Osteocyte (in vitro differentiated cells): Measurements from ENCODE around the gene SAPCD1. TPM values are rescaled to one million over a fixed set of nuclear protein-coding genes. Genes with fewer than 3 reads are reported as not detected.
"Not testable (repeated sequence)": the region's sequence is repeated elsewhere in the genome, so short reads cannot be mapped to it uniquely, and the experiment has no call there.

Experiments used
- DNase-seq: peaks from one replicate; pipeline ENCODE4 v3.0.0; 2021; ENCODE audit warnings: mixed read lengths; ENCODE audit not compliant: unreplicated experiment; ENCODE audit errors: extremely low spot score
- H3K27ac Mint-ChIP-seq: one replicate; pipeline ENCODE4 v1.8.0; 2021; ENCODE audit warnings: mild to moderate bottlenecking, mixed read lengths; ENCODE audit not compliant: unreplicated experiment
- H3K27me3 Mint-ChIP-seq: one replicate; pipeline ENCODE4 v1.8.0; 2021; ENCODE audit warnings: mixed read lengths; ENCODE audit not compliant: unreplicated experiment
- H3K36me3 Mint-ChIP-seq: one replicate; pipeline ENCODE4 v1.8.0; 2021; ENCODE audit warnings: mixed read lengths; ENCODE audit not compliant: unreplicated experiment
- H3K4me1 Mint-ChIP-seq: one replicate; pipeline ENCODE4 v1.8.0; 2021; ENCODE audit warnings: mixed read lengths; ENCODE audit not compliant: unreplicated experiment
- H3K4me3 Mint-ChIP-seq: one replicate; pipeline ENCODE4 v1.8.0; 2021; ENCODE audit warnings: mild to moderate bottlenecking, moderate library complexity, mixed read lengths; ENCODE audit not compliant: unreplicated experiment
- H3K9me3 Mint-ChIP-seq: one replicate; pipeline ENCODE4 v1.8.0; 2021; ENCODE audit warnings: mixed read lengths; ENCODE audit not compliant: unreplicated experiment
- total RNA-seq: library from RNA; stranded (reverse); gene quantifications from 2 replicates; pipeline ENCODE4 v1.2.1, GENCODE V29; 2021
- TF ChIP-seq, protein P1 (sequence below): fragments of 200-600 bp; sonication (generic); IDR thresholded peaks from 2 replicates; pipeline ENCODE4 v1.5.0; 2021; ENCODE audit warnings: antibody characterized with exemption, mild to moderate bottlenecking, moderate library complexity

SAPCD1 gene
- total RNA-seq, 1 donor from 2014 or later: 3.4 TPM

DNA sequence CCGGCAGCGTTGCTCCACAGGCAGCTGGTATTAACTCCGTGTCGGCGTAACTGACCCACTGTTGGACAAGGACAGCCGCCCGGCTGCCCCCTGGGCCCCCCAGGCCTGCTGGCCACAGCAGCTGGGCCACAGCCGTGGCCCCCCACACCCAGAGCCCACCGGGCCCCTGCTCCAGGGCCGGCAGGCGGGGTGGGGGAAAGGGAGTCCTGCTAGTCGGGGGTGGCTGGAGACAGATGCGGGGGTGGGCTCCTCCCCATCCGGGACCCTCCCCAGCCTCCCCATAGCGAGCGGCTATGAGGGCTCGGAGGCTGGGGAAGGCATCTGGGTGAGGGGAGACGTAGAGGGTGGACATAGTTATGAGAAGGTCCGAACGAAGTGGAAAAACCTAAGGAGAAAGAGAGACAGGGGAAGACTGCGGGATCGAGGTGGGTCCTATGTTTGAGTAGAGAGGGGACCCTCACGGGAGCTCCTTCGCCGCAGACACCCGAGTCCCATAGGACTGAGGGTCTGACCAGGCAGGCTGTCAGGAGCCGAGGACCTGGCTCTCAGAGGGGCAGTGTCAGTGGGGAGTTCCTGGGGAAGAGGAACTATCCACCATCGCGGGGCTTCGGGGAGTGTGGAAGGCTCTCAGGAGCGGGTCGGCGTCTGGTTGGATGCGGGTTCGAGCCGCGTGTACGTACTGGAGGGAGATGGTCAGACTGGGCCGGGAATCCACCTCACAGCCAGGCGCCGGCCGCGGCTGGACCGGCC, 32.6 kb downstream of the SAPCD1 start:
- Mint-ChIP-seq H3K27ac (peak overlapping the region; percentile 99), H3K36me3 (peaks cover 9% of the 10 kb centered on the region), H3K4me3 (peak overlapping the region; percentile 99), H3K4me1 (peaks cover 17% of the 10 kb centered on the region), H3K27me3 (no peaks in the 10 kb centered on the region), H3K9me3 (no peaks in the 10 kb centered on the region)
- TF ChIP-seq, protein P1, sequence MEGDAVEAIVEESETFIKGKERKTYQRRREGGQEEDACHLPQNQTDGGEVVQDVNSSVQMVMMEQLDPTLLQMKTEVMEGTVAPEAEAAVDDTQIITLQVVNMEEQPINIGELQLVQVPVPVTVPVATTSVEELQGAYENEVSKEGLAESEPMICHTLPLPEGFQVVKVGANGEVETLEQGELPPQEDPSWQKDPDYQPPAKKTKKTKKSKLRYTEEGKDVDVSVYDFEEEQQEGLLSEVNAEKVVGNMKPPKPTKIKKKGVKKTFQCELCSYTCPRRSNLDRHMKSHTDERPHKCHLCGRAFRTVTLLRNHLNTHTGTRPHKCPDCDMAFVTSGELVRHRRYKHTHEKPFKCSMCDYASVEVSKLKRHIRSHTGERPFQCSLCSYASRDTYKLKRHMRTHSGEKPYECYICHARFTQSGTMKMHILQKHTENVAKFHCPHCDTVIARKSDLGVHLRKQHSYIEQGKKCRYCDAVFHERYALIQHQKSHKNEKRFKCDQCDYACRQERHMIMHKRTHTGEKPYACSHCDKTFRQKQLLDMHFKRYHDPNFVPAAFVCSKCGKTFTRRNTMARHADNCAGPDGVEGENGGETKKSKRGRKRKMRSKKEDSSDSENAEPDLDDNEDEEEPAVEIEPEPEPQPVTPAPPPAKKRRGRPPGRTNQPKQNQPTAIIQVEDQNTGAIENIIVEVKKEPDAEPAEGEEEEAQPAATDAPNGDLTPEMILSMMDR: no peak
- DNase-seq: no peak

DNA sequence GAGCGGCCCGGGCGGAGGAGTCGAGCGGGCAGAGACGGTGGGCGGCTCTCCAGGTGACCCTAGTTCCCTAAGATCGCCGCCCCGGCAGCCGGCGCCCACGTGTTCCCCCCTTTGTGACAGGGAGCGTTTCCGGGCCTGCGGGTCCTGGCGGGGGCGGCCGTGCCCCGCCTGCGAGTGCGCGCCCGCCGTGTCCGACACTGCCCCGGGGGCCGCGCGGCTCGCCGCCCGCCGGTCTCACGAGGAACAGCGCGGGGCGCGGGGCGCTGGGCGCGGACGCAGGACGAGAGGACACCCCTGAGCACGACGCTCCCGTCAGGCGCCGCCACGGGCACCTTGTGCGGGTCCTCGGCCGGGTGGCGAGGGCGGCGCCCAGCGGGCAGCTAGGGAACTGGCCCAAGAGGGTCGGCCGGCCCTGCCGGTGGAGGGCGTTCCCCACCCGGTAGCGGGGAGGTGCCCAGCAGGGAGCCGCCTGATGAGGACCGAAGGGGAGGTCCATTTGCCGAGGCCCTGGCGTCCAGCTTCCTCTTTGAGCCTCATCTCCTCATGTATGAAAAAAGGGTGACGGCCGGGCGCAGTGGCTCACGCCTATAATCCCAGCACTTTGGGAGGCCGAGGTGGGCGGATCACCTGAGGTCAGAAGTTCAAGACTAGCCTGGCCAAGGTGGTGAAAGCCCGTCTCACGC, 33.3 kb downstream of the SAPCD1 start, which contains the start of gene VARS1:
Gene VARS1, minus strand, starts transcription at position 137 of the 683 bp plus-strand sequence. CDS start 535 bp downstream, outside the sequence.
- Mint-ChIP-seq H3K4me1 (peaks cover 17% of the 10 kb centered on the region), H3K27me3 (no peaks in the 10 kb centered on the region), H3K27ac (peak within 1 kb of the TSS; percentile 99), H3K36me3 (peaks cover 6% of the 10 kb centered on the region), H3K9me3 (no peaks in the 10 kb centered on the region), H3K4me3 (peak within 1 kb of the TSS; percentile 99)
- TF ChIP-seq, protein P1: peak; percentile 88
- peak; percentile 96 for DNase-seq

DNA sequence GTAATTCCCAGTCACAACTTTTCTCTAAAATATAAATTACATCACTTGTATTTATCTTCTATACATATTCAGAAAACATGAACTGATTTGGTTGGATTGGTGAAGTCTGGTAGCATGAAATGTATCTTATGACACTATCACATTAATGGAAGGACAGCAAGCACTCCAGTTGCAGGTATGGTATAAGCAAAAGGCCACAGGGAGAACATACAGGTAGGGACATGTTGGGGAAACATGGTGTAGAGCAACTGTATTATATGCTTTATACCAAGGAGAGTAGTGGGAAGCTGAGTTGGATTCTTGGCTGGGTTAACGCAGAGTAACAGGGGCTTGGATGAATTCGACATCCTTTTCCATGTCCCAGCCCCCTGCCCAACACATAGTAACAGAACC, 34.5 kb downstream of the SAPCD1 start:
- Mint-ChIP-seq H3K9me3 (no peaks in the 10 kb centered on the region), H3K27ac (peak overlapping the region; percentile 3), H3K4me1 (peaks cover 13% of the 10 kb centered on the region), H3K27me3 (no peaks in the 10 kb centered on the region), H3K4me3 (peak overlapping the region; percentile 58), H3K36me3 (peaks cover 2% of the 10 kb centered on the region)
- no peak for DNase-seq
- TF ChIP-seq, protein P1: no peak

GRCh38 chr6:31797588-31797987, 35.1 kb downstream of the SAPCD1 start:
- TF ChIP-seq, protein P1: no peak
- no peaks in the 10 kb centered on the region for H3K9me3 Mint-ChIP-seq
- H3K4me3 Mint-ChIP-seq: no peak overlapping the region
- peaks cover 2% of the 10 kb centered on the region for H3K36me3 Mint-ChIP-seq
- H3K27ac Mint-ChIP-seq: peak overlapping the region; percentile 14
- H3K4me1 Mint-ChIP-seq: peaks cover 13% of the 10 kb centered on the region
- no peaks in the 10 kb centered on the region for H3K27me3 Mint-ChIP-seq
- no peak for DNase-seq

DNA sequence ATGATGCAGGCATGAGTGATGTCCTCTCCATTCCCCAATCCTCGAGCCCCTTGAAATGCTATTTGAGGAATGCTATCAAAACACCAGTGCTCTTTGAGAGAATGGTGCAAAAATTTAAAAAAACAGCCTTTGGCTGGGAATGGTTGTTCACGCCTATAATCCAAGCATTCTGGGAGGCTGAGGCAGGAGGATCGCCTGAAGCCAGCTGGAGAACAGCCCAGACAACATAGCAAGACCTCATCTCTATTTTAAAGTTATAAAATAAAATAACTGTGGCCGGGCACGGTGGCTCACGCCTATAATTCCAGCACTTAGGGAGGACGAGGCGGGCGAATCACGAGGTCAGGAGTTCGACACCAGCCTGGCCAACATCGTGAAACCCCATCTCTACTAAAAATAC, 37.3 kb downstream of the SAPCD1 start:
- no peaks in the 10 kb centered on the region for H3K27me3 Mint-ChIP-seq
- DNase-seq: no peak
- TF ChIP-seq, protein P1: no peak
- peaks cover 2% of the 10 kb centered on the region for H3K36me3 Mint-ChIP-seq
- no peak overlapping the region for H3K27ac Mint-ChIP-seq
- H3K9me3 Mint-ChIP-seq: no peaks in the 10 kb centered on the region
- H3K4me1 Mint-ChIP-seq: no peaks in the 10 kb centered on the region
- no peak overlapping the region for H3K4me3 Mint-ChIP-seq

- DNase-seq, H3K4me3 Mint-ChIP-seq, H3K36me3 Mint-ChIP-seq: not testable (repeated sequence)
These were observed 38.8 kb downstream of the SAPCD1 start for GRCh38 chr6:31801031-31801927.

More at GRCh38 chr6:31801031-31801927, 38.8 kb downstream of the SAPCD1 start:
- H3K4me1 Mint-ChIP-seq, H3K27me3 Mint-ChIP-seq, H3K27ac Mint-ChIP-seq, H3K9me3 Mint-ChIP-seq: not testable (repeated sequence)
